GM21723 (cell line): ENCODE results near the gene AGER.
"Not testable (repeated sequence)": the region's sequence is repeated elsewhere in the genome, so short reads cannot be mapped to it uniquely, and the experiment has no call there.

ENCODE experiments used
- ATAC-seq: cut with Tn5 transposase; IDR thresholded peaks from one replicate; pipeline ENCODE4 v1.9.1; 2021; ENCODE audit warnings: mild to moderate bottlenecking, moderate library complexity; ENCODE audit not compliant: unreplicated experiment

AGER gene

GRCh38 chr6:32187725-32188380 is 3.8 kb upstream of the AGER start:
- ATAC-seq = not testable (repeated sequence)

- ATAC-seq = no peak
Observed at GRCh38 chr6:32187009-32187709, 3.1 kb upstream of the AGER start.

- ATAC-seq = not testable (repeated sequence)
Observed at GRCh38 chr6:32186151-32186840, 2.2 kb upstream of the AGER start.

GRCh38 chr6:32185681-32186131 is 1.7 kb upstream of the AGER start:
- not testable (repeated sequence) for ATAC-seq

GRCh38 chr6:32183483-32184083 is 470 bp downstream of the AGER start:
- ATAC-seq = no peak

- ATAC-seq = no peak
Observed at GRCh38 chr6:32183030-32183429, 1.0 kb downstream of the AGER start.

- no peak for ATAC-seq
Observed at GRCh38 chr6:32182555-32182981, 1.5 kb downstream of the AGER start.

- no peak for ATAC-seq
Observed at GRCh38 chr6:32181915-32182529, 2.0 kb downstream of the AGER start.

- ATAC-seq = no peak
Observed at GRCh38 chr6:32181148-32181702, 2.8 kb downstream of the AGER start.

- no peak for ATAC-seq
Observed at GRCh38 chr6:32179766-32180405, 4.2 kb downstream of the AGER start.

GRCh38 chr6:32178547-32179440 is 5.3 kb downstream of the AGER start:
- no peak for ATAC-seq

- peak; percentile 73 for ATAC-seq
Observed at GRCh38 chr6:32177788-32178546, 6.1 kb downstream of the AGER start, which contains the start of gene RNF5. TSS of gene RNF5 (plus strand) at chr6:32178405. CDS start at chr6:32178512, 107 bp downstream.

GRCh38 chr6:32177183-32177787 is 6.8 kb downstream of the AGER start:
- peak; percentile 10 for ATAC-seq

- ATAC-seq = no peak
Observed at GRCh38 chr6:32176476-32177182, 7.4 kb downstream of the AGER start.

GRCh38 chr6:32175711-32176475 is 8.2 kb downstream of the AGER start, which contains the start of gene AGPAT1:
TSS of gene AGPAT1 (minus strand) at chr6:32176084. CDS start at chr6:32171496, 4,588 bp downstream.
- peak; percentile 47 for ATAC-seq

- ATAC-seq = no peak
Observed at GRCh38 chr6:32175322-32175710, 8.7 kb downstream of the AGER start.
